Ovary (tissue), 9 donors: ENCODE results near the gene ANO1. TPM values are rescaled to one million over a fixed set of nuclear protein-coding genes. Genes with fewer than 3 reads are reported as not detected.

ENCODE experiments used
- DNase-seq, 5 donors: peaks; one replicate each; pipeline ENCODE4 v3.0.0-alpha.2; 2019 to 2020
- H3K27ac ChIP-seq, 2 donors: fragments of 200-600 bp; one replicate each; pipeline versions ENCODE4 v1.5.1 to v1.8.0; 2019 to 2022
- H3K27me3 ChIP-seq: fragments of 200-600 bp; one replicate; pipeline ENCODE4 v1.8.0; 2022
- H3K36me3 ChIP-seq: fragments of 200-600 bp; sonication (generic); one replicate; pipeline ENCODE4 v1.5.1; 2019
- H3K4me1 ChIP-seq: one replicate; pipeline ENCODE4 v1.8.1; 2013; ENCODE audit warnings: mild to moderate bottlenecking, moderate library complexity; ENCODE audit not compliant: insufficient read depth
- H3K4me3 ChIP-seq: fragments of 200-600 bp; sonication (generic); one replicate; pipeline ENCODE4 v1.5.1; 2017
- H3K9me3 ChIP-seq, 2 donors: fragments of 200-600 bp in 1 of 2; sonication (generic) in 1 of 2; one replicate each; pipeline versions ENCODE4 v1.5.1 to v1.8.1; 2013 to 2019; ENCODE audit warnings: mild to moderate bottlenecking in 1 of 2, moderate library complexity in 1 of 2
- CTCF ChIP-seq, 3 donors: fragments of 450-650 bp in 2 of 3; fragments of 200-600 bp in 1 of 3; IDR thresholded peaks; one replicate each; pipeline versions ENCODE4 v1.5.1 to v1.8.0; 2016 to 2022; ENCODE audit warnings: antibody characterized with exemption in 3 of 3, mild to moderate bottlenecking in 1 of 3
- EP300 ChIP-seq: sonication (generic); formaldehyde crosslinking; IDR thresholded peaks from one replicate; pipeline ENCODE4 v1.6.1; 2017; ENCODE audit warnings: antibody characterized with exemption
- POLR2A ChIP-seq: fragments of 450-650 bp; IDR thresholded peaks from one replicate; pipeline ENCODE4 v1.6.1; 2017; ENCODE audit warnings: antibody characterized with exemption, mild to moderate bottlenecking, moderate library complexity
- WGBS, 3 donors: extraction: QIAGEN DNeasy Blood & Tissue Kit in 1 of 3; methylation state at CpG; one replicate each; pipeline versions ENCODE4 v1.1.5 to v1.1.7; 2013 to 2017; 5-methylcytosine and 5-hydroxymethylcytosine counted together
- intact Hi-C, 4 donors: fragments of 100-400 bp; cut with DNase I; formaldehyde crosslinking; loops; one replicate each; pipeline versions ENCODE4 v1.11.0 to v1.15.1; 2022 to 2023
- polyA plus RNA-seq, 2 donors: library from polyadenylated mRNA; stranded (reverse); fragments of 200-250 nt in 1 of 2; fragments of 350-450 nt in 1 of 2; fragmentation: Illumina TruSeq in 1 of 2; extraction: RNeasy Lipid Tissue Mini Kit (QIAGEN cat#74804) in 1 of 2; gene quantifications; one replicate each; pipeline ENCODE4 v1.2.3, GENCODE V29; 2013 to 2014
- total RNA-seq, 7 donors: library from RNA; depleted of rRNA in 2 of 7; stranded (reverse); fragments of >200 nt in 2 of 7; fragmentation: NEBNext Ultra II Directional in 3 of 7; extraction: Animal tissue kit (Norgen Biotek cat#: 25700) in 3 of 7; gene quantifications; one replicate each; pipeline versions ENCODE4 v1.1.0 to v1.2.4, GENCODE V29; 2016 to 2023
- donor health status: DM: no; HTN: no; CAD: no; lungs with moderate emphysema.
- donor health status: DM: no; HTN: no; CAD: no.
- donor health status: Bipolar disorder and iron deficiency.
- donor health status: DM: yes; HTN: yes; CAD: no.
- donor health status: DM: no; HTN: no; CAD: no.
- donor health status: DM: yes; HTN: yes; CAD: no.

Gene ANO1
- total and polyA plus RNA-seq, 9 donors = 1.7 to 59.1 (median 8.6) TPM

DNA sequence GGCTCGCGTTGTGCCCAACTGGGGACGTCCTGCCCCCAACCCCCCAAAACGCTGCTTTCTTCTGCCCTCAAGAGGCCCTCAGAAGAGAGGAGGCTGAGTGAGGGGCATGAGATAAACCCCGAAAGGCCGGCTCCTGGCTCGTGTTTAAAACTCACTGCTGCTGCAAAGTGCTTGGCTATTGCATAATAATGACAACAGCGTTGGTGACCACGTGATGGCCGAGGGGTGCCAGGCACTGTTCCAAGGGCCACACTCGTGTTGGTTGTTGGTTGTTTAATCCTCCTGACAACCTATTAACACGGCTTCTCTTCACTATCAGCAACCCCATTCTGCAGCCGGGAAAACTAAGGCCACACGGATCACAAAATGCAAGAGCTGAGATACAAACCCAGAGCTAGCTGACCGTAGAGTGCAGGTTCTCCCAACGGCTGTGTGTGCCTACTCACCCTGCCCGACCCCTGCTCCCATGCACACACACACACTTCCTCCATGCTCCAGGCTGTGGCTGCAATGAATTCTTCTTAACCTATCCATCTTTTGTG lies 51.0 kb downstream of the ANO1 start:
- no peak for DNase-seq
- WGBS, 3 donors = 59 to 69% (median 68%) methylated on average over 17 of the region's 17 CpGs
- no peaks in the 10 kb centered on the region for H3K36me3 ChIP-seq
- H3K9me3 ChIP-seq = no peaks in the 10 kb centered on the region
- intact Hi-C loops = no loop called here
- no peak overlapping the region for H3K4me3 ChIP-seq
- no peaks in the 10 kb centered on the region for H3K4me1 ChIP-seq
- no peak overlapping the region for H3K27ac ChIP-seq
- TF ChIP-seq CTCF (IDR thresholded peaks at IDR 0.05) (no peak), POLR2A (no peak), EP300 (no peak)
- no peaks in the 10 kb centered on the region for H3K27me3 ChIP-seq

DNA sequence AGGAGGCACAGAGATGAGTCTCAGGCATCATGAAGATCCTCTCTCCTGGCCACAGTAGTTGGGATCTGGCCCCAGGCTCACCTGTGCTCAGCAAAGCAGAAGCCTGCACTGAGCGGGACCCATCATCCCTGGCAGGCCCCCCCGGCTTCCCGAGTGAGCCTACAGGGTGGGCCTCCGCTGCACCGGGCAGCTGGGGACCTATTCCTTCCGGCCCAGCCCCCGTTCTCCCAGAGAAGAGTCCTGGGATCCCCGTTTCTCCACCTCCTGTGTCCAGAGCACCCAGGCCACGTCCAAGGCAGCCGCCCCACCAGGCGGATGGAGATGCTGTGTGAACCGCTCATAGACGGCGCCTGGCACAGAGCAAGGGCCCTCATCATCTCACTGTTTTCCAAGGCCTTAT lies 52.5 kb downstream of the ANO1 start:
- H3K27ac ChIP-seq = no peak overlapping the region

GRCh38 chr11:70131606-70132190 lies 53.6 kb downstream of the ANO1 start:
- Histone ChIP-seq H3K4me1 (peaks cover 2% of the 10 kb centered on the region), H3K36me3 (no peaks in the 10 kb centered on the region), H3K9me3 (no peaks in the 10 kb centered on the region), H3K27ac (no peak overlapping the region), H3K4me3 (no peak overlapping the region), H3K27me3 (no peaks in the 10 kb centered on the region)
- 90 to 93% (median 92%) methylated on average over 19 of the region's 19 CpGs for WGBS, 3 donors
- DNase-seq = no peak
- intact Hi-C loops = no loop called here
- TF ChIP-seq EP300 = no peak
- no peak for TF ChIP-seq CTCF (IDR thresholded peaks at IDR 0.05)
- no peak for TF ChIP-seq POLR2A

More for the DNA sequence above, 52.5 kb downstream of the ANO1 start:
- no peaks in the 10 kb centered on the region for H3K4me1 ChIP-seq
- TF ChIP-seq EP300 = no peak
- TF ChIP-seq CTCF (IDR thresholded peaks at IDR 0.05) = no peak
- TF ChIP-seq POLR2A = no peak
- H3K27me3 ChIP-seq = no peaks in the 10 kb centered on the region
- no peak for DNase-seq
- 74 to 88% (median 84%) methylated on average over 14 of the region's 14 CpGs for WGBS, 3 donors
- no peak overlapping the region for H3K4me3 ChIP-seq
- H3K9me3 ChIP-seq = no peaks in the 10 kb centered on the region
- intact Hi-C loops = no loop called here
- no peaks in the 10 kb centered on the region for H3K36me3 ChIP-seq

GRCh38 chr11:70132641-70133040 lies 54.5 kb downstream of the ANO1 start:
- no peak for TF ChIP-seq POLR2A
- TF ChIP-seq EP300 = no peak
- TF ChIP-seq CTCF (IDR thresholded peaks at IDR 0.05) = no peak
- no peak overlapping the region for H3K27ac ChIP-seq
- no peak overlapping the region for H3K4me3 ChIP-seq
- no peaks in the 10 kb centered on the region for H3K27me3 ChIP-seq
- intact Hi-C loops = no loop called here
- no peaks in the 10 kb centered on the region for H3K36me3 ChIP-seq
- H3K4me1 ChIP-seq = peaks cover 2% of the 10 kb centered on the region
- DNase-seq = no peak
- WGBS, 3 donors = 88 to 93% (median 90%) methylated on average over 6 of the region's 6 CpGs
- no peaks in the 10 kb centered on the region for H3K9me3 ChIP-seq
